Kidney (tissue), 14 donors: ENCODE data around the gene ERBB4. TPM values are rescaled to one million over a fixed set of nuclear protein-coding genes. Genes with fewer than 3 reads are reported as not detected.

Experiments
- DNase-seq, 5 donors: peaks; one replicate each; pipeline ENCODE4 v3.0.0-alpha.2; 2013 to 2020
- FAIRE-seq: peaks from 2 replicates; lab custom pipeline; 2012; peaks lifted over from hg19 to GRCh38; lab: Jason Lieb, UNC
- H3K27ac ChIP-seq, 2 donors: one replicate each; pipeline ENCODE4 v1.7.0; 2013; ENCODE audit warnings: low read depth in 2 of 2, low read length in 2 of 2, inconsistent platforms in 1 of 2
- H3K27me3 ChIP-seq: one replicate; pipeline ENCODE4 v1.7.1; 2013; ENCODE audit warnings: low read length, inconsistent platforms; ENCODE audit not compliant: control insufficient read depth, insufficient read depth
- H3K36me3 ChIP-seq, 3 donors: one replicate each; pipeline versions ENCODE4 v1.7.0 to v1.7.1; 2013; ENCODE audit warnings: low read length in 3 of 3, control low read depth in 1 of 3, inconsistent platforms in 1 of 3; ENCODE audit not compliant: insufficient read depth in 3 of 3, control insufficient read depth in 2 of 3
- H3K4me1 ChIP-seq, 3 donors: one replicate each; pipeline versions ENCODE4 v1.7.0 to v1.7.1; 2013; ENCODE audit warnings: low read length in 3 of 3, inconsistent platforms in 1 of 3, low read depth in 1 of 3; ENCODE audit not compliant: control insufficient read depth in 2 of 3, insufficient read depth in 2 of 3
- H3K4me3 ChIP-seq, 3 donors: one replicate each; pipeline versions ENCODE4 v1.7.0 to v1.8.1; 2013; ENCODE audit warnings: low read length in 3 of 3, control low read depth in 1 of 3, inconsistent platforms in 1 of 3
- H3K9ac ChIP-seq, 3 donors: one replicate each; pipeline versions ENCODE4 v1.7.0 to v1.7.1; 2013; ENCODE audit warnings: low read length in 3 of 3, control low read depth in 1 of 3, inconsistent platforms in 1 of 3
- H3K9me3 ChIP-seq, 3 donors: one replicate each; pipeline versions ENCODE4 v1.7.0 to v1.7.1; 2013; ENCODE audit warnings: low read length in 3 of 3, control low read depth in 1 of 3, inconsistent platforms in 1 of 3; ENCODE audit not compliant: control insufficient read depth in 2 of 3, insufficient read depth in 1 of 3
- intact Hi-C: fragments of 100-400 bp; cut with DNase I; formaldehyde crosslinking; loops from one replicate; pipeline ENCODE4 v1.11.1; 2022
- polyA plus RNA-seq: library from polyadenylated mRNA; stranded (reverse); fragments of 350-450 nt; fragmentation: Illumina TruSeq; extraction: RNeasy Lipid Tissue Mini Kit (QIAGEN cat#74804); gene quantifications from one replicate; pipeline ENCODE4 v1.2.3, GENCODE V29; 2014; ENCODE audit warnings: low read depth, low replicate concordance; ENCODE audit not compliant: insufficient read depth
- total RNA-seq: library from RNA; stranded (reverse); fragmentation: NEBNext Ultra II Directional; extraction: Animal tissue kit (Norgen Biotek cat#: 25700); gene quantifications from one replicate; pipeline ENCODE4 v1.2.1, GENCODE V29; 2021
- TF ChIP-seq, protein P1 (sequence below): IDR thresholded peaks from 3 replicates; pipeline ENCODE4 v1.5.1; 2012; ENCODE audit warnings: mild to moderate bottlenecking, moderate library complexity, borderline replicate concordance; ENCODE audit not compliant: insufficient read depth; ENCODE audit errors: extremely low read depth
- donor health status: control.
- donor health status: control.
- donor health status: control.
- donor health status: control.
- donor health status: control.
- donor health status: DM: yes; HTN: yes; CAD: no.
- donor health status: Normal renal cell carcinoma (clear cell type).

ERBB4 gene
- total and polyA plus RNA-seq, 2 donors from 2014 or later: 3.9 to 152 TPM

DNA sequence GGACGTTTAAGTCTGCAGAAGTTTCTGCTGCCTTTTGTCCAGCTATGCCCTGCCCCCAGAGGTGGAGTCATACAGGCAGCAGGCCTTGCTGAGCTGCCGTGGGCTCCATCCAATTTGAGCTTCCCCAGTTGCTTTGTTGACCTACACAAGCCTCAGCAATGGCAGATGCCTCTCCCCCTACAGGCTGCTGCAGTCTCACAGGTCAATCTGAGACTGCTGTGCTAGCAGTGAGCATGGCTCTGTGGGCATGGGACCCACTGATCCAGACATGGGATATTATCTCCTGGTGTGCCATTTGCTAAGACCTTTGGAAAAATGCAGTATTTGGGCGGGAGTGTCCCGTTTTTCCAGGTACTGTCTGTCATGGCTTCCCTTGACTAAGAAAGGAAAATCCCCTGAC is 726.0 kb downstream of the ERBB4 start:
- no peaks in the 10 kb centered on the region for H3K36me3 ChIP-seq
- intact Hi-C loops: no loop called here
- H3K4me3 ChIP-seq: no peak overlapping the region
- no peak for DNase-seq
- no peaks in the 10 kb centered on the region for H3K4me1 ChIP-seq
- no peak overlapping the region for H3K27ac ChIP-seq
- H3K27me3 ChIP-seq: no peaks in the 10 kb centered on the region
- FAIRE-seq: no peak
- H3K9me3 ChIP-seq: no peaks in the 10 kb centered on the region
- no peak overlapping the region for H3K9ac ChIP-seq
- TF ChIP-seq, protein P1, sequence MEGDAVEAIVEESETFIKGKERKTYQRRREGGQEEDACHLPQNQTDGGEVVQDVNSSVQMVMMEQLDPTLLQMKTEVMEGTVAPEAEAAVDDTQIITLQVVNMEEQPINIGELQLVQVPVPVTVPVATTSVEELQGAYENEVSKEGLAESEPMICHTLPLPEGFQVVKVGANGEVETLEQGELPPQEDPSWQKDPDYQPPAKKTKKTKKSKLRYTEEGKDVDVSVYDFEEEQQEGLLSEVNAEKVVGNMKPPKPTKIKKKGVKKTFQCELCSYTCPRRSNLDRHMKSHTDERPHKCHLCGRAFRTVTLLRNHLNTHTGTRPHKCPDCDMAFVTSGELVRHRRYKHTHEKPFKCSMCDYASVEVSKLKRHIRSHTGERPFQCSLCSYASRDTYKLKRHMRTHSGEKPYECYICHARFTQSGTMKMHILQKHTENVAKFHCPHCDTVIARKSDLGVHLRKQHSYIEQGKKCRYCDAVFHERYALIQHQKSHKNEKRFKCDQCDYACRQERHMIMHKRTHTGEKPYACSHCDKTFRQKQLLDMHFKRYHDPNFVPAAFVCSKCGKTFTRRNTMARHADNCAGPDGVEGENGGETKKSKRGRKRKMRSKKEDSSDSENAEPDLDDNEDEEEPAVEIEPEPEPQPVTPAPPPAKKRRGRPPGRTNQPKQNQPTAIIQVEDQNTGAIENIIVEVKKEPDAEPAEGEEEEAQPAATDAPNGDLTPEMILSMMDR: no peak

- no peaks in the 10 kb centered on the region for H3K27me3 ChIP-seq
- intact Hi-C loops: no loop called here
- TF ChIP-seq, protein P1: no peak
- FAIRE-seq (no peak), DNase-seq (no peak)
- H3K4me1 ChIP-seq: no peaks in the 10 kb centered on the region
- H3K36me3 ChIP-seq: no peaks in the 10 kb centered on the region
- H3K9me3 ChIP-seq: no peaks in the 10 kb centered on the region
- no peak overlapping the region for H3K9ac ChIP-seq
- no peak overlapping the region for H3K4me3 ChIP-seq
- no peak overlapping the region for H3K27ac ChIP-seq
Observed at GRCh38 chr2:211802666-211803065, 735.9 kb downstream of the ERBB4 start.

DNA sequence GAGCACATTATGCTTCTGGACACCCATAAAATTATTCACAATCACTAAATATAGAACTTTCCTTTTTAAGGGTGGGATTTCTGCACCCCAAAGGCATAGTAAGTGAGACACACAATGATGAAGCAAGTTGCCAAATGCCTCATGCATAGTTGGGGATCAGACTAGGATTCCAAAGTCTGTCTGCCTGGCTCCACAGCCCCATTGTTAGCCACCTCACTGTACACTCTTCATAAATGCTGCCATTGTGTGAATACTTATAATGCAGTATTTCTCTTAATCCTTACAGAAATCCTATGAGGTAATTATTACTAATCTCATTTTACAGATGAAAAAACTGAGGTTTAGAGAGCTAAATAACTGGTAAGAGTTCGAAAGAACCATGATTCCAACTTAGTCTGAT is 738.6 kb downstream of the ERBB4 start:
- intact Hi-C loops: no loop called here
- H3K4me1 ChIP-seq: no peaks in the 10 kb centered on the region
- TF ChIP-seq, protein P1: no peak
- H3K9ac ChIP-seq: no peak overlapping the region
- no peaks in the 10 kb centered on the region for H3K9me3 ChIP-seq
- no peaks in the 10 kb centered on the region for H3K36me3 ChIP-seq
- H3K27ac ChIP-seq: no peak overlapping the region
- H3K4me3 ChIP-seq: no peak overlapping the region
- no peaks in the 10 kb centered on the region for H3K27me3 ChIP-seq
- no peak for FAIRE-seq
- no peak for DNase-seq

- no peaks in the 10 kb centered on the region for H3K36me3 ChIP-seq
- no peak for FAIRE-seq
- no peak overlapping the region for H3K27ac ChIP-seq
- no peak overlapping the region for H3K9ac ChIP-seq
- H3K27me3 ChIP-seq: no peaks in the 10 kb centered on the region
- H3K4me1 ChIP-seq: no peaks in the 10 kb centered on the region
- DNase-seq: no peak
- TF ChIP-seq, protein P1: no peak
- no peaks in the 10 kb centered on the region for H3K9me3 ChIP-seq
- intact Hi-C loops: no loop called here
- H3K4me3 ChIP-seq: no peak overlapping the region
Observed at GRCh38 chr2:211798868-211799267, 739.7 kb downstream of the ERBB4 start.
